Astrocyte (in vitro differentiated cells and primary cell): ENCODE data around the gene NPIPB4.
"Not testable (repeated sequence)": the region's sequence is repeated elsewhere in the genome, so short reads cannot be mapped to it uniquely, and the experiment has no call there.

Experiments used
- EZH2 ChIP-seq: IDR thresholded peaks from 2 replicates; pipeline ENCODE4 v1.6.1; 2012; ENCODE audit warnings: mild to moderate bottlenecking, low read length, inconsistent platforms; ENCODE audit not compliant: insufficient read depth
- TF ChIP-seq, protein P1 (sequence below): IDR thresholded peaks from 2 replicates; pipeline ENCODE4 v1.5.1; 2011; ENCODE audit warnings: low read depth, mild to moderate bottlenecking, inconsistent platforms, low read length, moderate library complexity; ENCODE audit not compliant: insufficient read depth

DNA sequence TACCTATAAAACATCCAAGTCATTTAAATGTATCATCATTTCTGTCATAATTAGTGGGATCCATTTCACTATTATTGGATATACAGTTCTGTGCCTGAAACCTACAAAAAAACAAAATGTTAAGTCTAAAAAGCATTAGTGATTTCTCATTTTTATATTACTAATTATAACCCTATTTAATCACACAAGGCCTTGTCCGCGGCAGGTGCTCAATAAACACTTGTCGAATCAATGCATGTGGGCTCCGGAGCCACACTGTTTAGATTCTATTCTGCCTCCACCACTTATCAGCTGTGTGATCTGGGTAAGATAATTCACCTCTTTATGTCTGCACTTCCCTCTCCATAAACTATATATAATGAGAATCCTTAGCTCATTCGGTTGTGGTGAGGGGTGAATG lies at the start of gene NPIPB4:
- TF ChIP-seq, protein P1, sequence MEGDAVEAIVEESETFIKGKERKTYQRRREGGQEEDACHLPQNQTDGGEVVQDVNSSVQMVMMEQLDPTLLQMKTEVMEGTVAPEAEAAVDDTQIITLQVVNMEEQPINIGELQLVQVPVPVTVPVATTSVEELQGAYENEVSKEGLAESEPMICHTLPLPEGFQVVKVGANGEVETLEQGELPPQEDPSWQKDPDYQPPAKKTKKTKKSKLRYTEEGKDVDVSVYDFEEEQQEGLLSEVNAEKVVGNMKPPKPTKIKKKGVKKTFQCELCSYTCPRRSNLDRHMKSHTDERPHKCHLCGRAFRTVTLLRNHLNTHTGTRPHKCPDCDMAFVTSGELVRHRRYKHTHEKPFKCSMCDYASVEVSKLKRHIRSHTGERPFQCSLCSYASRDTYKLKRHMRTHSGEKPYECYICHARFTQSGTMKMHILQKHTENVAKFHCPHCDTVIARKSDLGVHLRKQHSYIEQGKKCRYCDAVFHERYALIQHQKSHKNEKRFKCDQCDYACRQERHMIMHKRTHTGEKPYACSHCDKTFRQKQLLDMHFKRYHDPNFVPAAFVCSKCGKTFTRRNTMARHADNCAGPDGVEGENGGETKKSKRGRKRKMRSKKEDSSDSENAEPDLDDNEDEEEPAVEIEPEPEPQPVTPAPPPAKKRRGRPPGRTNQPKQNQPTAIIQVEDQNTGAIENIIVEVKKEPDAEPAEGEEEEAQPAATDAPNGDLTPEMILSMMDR = not testable (repeated sequence)
- TF ChIP-seq EZH2 = not testable (repeated sequence)
